ENCODE data around the gene ILK.

The ILK gene

DNA sequence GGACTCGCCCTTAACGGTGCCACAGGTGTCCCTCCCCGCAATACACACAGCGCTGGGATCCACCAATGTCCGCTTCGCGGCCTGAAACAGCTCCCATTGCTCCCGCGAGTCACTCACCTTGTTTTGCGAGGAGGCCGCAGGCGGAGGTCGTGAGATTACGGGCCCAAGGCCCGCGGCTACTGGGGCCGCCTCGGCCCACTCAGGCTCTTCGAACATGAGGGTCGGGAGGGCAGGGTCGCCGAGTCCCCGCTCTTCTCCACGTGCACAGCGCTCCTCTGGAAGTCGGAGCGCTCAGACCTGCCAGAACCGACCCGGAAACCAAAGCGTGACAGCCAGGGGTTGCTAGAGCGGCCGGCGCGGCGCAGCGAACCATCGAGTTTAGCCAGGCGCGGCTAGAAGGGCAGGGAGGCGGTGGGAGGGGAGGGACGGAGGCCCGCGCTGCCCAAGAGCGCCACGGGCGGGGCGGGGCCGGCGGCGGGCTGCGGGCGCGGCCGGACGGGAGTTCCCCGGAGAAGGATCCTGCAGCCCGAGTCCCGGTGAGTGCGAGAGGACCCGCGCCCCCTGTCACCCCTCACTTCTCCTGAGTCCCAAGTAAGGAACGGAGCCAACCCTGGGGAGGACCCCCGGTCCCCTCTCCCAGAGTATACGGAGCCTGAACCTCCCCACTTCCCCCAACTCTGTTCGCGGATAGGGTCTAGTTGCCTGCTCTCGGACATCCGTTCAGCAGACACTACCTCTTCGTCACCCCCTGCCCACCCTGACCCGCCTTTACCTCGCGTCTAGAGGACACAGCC is at the start of gene ILK, which contains the start of gene RRP8:
ILK (plus strand) TSS at position 488 of the 794 bp plus-strand sequence. CDS start 498 bp downstream, outside the sequence.
RRP8 (minus strand) TSS at position 330 of the 794 bp plus-strand sequence; CDS start at position 216, 114 bp downstream.
- DNase-seq: peak; percentile 91

GRCh38 chr11:6554828-6555706 is 48.5 kb upstream of the ILK start:
- DNase-seq: no peak

DNA sequence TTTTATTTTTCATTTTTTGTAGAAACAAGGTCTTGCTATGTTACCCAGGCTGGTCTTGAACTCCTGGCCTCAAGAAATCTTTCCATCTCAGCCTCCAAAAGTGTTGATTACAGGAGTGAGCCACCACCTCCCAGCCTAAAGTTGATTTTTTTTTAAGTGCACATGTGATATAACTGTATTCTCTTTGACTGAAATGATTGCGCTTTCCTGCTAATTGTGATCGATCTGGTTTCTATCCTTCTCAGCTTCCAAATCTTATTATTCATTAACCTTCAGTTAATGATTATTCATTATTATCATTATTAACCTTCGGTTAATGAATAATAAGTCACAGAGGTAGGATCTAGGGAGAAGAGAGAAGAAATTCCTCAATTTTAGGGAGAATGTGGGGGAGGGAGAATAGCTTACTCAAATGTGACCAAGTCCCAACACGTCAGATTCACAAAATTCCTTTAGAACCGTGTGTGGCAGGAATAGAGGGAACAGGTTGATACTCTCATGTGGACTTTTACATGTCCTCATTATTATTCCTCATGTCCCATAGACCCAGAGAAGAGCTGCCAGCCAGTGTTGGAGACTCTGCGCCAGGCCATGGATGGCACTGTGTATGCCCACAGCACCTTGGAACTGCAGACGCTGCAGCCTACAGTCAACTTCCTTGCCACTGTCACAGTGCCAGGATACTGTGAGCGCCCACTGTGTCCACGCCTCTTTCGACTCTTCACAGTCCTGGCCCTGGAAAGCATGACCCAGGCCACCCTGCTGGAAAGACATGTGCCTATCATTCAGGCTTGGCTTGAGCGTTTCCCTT is 47.2 kb upstream of the ILK start:
- no peak for DNase-seq

- no peak for DNase-seq
Observed at GRCh38 chr11:6557063-6557462, 46.5 kb upstream of the ILK start.

- no peak for DNase-seq
Observed at GRCh38 chr11:6557761-6558674, 45.6 kb upstream of the ILK start.

GRCh38 chr11:6559369-6559768 is 44.2 kb upstream of the ILK start:
- no peak for DNase-seq

- DNase-seq: no peak
Observed at GRCh38 chr11:6561288-6561687, 42.3 kb upstream of the ILK start.

DNA sequence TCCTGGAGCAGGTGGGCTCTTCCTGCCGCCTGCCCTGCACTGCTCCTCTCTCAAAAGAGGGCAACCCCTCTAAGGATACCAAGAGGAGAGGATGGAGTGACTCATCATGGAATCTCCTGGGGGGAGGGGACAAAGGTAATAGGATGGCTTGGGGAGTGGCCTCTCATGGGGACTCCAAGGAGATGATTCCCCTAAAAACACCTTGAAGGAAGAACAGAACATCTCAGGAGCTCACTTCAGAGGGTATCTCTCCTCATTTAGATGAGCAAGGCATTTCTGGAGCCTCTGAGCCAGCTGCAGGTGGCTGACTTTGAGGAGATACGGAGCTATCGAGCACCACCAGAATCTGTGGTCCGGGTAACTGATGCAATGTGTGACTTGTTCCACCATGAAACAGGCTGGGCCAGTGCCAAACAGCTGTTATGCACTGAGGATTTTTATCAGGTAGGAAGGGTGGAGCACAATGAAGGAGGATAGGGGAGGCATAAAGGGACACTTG is 40.4 kb upstream of the ILK start:
- no peak for DNase-seq

DNA sequence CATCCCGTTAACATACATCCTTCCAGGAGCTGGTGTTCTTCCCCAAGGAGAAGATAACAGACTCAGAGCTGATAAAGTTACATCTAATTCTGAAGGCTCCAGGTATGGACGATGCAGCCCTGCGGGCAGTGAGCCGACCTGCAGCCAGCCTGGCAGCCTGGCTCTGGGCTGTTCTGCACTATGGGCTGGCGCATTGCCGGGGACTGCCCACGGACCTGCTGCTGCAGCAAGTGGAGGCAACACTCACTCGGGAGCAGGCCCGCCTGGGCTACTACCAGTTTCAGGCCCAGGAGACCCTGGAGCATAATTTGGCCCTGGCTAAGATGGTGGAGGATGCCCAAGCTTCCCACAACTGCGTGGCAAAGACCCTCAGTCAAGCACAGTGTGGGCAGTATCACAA is 39.9 kb upstream of the ILK start:
- no peak for DNase-seq

GRCh38 chr11:6565325-6565724 is 38.2 kb upstream of the ILK start:
- no peak for DNase-seq

GRCh38 chr11:6565988-6566703 is 37.4 kb upstream of the ILK start:
- no peak for DNase-seq

DNA sequence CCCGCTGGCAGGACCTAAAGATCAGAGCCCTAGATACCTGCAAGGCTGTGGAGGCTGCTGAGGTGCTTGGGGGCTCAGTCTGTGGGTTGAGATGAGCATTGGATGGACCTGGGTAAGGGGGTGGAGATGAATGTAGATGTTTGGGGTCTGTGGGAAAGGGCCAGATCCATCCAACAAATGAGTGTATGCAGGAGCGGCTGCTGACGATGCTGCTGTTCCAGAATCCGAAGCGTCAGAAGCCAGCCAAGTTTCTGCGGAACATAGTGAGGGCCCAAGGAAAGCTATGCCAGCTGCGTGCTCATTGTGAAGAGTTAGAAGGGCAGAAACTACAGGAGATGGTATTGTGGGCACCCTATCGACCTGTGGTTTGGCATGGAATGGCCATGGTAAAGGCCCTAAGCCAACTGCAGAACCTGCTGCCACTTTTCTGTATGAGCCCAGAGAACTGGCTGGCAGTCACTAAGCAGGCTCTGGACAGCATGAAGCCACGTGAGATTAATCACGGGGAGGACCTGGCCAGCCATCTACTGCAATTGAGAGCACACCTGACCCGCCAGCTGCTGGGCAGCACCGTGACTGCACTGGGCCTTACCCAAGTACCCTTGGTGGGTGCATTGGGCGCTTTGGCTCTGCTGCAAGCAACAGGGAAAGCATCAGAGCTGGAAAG is 36.7 kb upstream of the ILK start:
- DNase-seq: no peak

GRCh38 chr11:6567371-6567745 is 36.2 kb upstream of the ILK start:
- DNase-seq: no peak

GRCh38 chr11:6568191-6568918 is 35.2 kb upstream of the ILK start:
- DNase-seq: no peak

DNA sequence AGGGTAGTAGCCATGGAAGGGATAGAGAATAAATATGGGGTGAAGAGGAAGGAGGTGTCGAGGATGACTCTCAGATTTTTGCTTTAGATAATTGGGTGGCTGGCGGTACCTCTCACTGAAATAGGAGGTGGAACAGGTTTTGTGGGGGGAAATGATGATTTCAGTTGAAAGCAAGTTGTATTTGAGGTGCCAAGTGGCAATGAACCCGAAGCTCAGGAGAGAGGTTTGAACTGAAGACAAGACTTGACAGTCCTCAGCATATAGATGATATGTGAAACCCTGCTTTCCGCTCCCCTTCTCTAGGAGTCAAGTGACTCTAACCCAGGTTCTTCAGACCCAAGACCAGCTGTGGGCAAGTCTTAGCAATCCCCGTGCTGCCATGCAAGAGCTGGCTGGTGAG is 33.9 kb upstream of the ILK start:
- no peak for DNase-seq

GRCh38 chr11:6570691-6571427 is 32.7 kb upstream of the ILK start:
- DNase-seq: no peak

DNA sequence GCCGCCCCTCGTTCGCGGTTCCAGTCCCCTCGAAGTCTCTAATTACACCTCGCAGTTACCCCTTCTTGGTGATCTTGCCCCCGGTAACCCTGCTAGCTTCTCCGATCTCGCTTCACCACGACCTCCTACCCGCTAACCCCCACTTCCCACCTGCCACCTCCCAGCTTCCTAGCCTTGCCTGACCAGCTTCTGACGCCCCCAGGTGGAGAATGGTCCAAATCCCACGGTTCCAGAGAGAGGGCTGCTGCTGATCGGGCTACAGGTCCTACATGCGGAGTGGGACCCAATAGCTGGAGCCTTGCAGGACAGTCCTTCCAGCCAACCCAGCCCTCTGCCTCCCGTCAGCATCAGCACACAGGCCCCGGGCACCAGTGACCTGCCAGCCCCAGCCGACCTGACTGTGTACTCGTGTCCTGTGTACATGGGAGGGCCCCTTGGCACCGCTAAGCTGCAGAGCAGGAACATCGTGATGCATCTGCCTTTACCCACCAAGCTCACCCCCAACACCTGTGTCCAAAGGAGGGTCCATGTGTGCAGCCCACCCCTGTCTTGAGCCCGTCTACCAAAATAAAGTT is 32.1 kb upstream of the ILK start:
- no peak for DNase-seq

DNA sequence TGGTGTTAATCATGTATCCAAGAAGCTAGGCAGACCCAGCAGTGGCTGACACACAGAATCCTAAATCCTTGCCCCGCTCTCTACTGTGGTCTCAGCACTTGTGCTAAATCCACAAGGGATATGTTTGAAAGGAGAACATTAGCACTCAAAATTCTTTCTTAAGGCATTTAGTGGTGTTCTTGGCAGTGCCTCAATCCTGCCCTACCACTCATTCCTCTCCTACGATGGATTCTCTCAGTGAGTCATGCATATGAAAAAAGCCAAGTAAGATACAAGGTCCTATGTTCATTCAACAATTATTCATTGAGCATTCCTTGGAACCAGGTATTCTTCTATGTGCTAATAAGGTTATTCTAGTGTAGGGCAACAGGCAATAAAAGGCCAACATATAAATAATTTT is 31.4 kb upstream of the ILK start:
- DNase-seq: no peak

Measured in inflammatory macrophage treated with lipopolysaccharide for 4 hours (primary cell).